HG03521 (cell line): ENCODE data around the gene ARL13A.
A peak's percentile ranks its signal among the peaks of the same experiment; 100 is the strongest.
"Not testable (repeated sequence)": the region's sequence is repeated elsewhere in the genome, so short reads cannot be mapped to it uniquely, and the experiment has no call there.

Experiments
- ATAC-seq: cut with Tn5 transposase; IDR thresholded peaks from one replicate; pipeline ENCODE4 v1.9.1; 2021; ENCODE audit warnings: mild to moderate bottlenecking, moderate library complexity; ENCODE audit not compliant: unreplicated experiment

The ARL13A gene

DNA sequence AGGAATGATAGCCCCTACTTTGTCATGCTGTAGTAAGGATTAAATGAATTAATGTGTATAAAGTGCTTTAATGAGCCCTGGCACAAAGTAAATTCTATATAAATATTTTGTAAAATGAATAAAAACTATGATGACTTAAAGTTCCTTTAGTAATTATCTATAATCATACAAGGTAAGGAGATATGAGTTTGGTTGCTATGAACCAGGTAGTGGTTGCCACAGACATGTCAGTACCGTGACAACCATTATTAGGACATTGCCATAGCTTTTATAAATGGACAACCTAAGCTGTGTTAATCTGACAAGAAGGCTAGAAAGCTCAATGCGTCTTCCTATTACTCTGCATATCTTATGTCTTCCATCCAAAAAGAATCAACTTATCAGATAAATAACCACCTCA is at the start of gene ARL13A:
Gene ARL13A (plus strand): TSS at position 301 of the 400 bp plus-strand sequence. CDS start 3,982 bp downstream, outside the sequence.
- ATAC-seq: no peak

DNA sequence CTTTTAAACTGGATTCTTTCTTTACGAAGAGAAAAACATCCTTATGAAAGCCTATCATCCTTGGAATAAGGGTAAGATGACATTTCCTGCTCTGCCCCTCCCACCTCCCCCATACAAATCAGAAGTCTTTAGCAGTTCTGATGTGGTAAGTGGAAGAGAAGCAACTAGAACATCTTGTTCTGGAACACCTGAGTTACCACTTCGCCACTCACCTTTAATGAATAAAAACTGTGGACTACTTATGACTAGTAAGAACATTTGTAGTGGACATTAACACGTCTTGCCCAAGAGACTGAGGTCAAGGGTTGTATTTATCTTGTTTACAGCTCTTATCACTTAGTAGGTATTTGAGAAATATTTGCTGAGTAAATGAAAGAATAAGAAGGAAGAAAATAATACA is 45.1 kb upstream of the ARL13A start:
- ATAC-seq: no peak

DNA sequence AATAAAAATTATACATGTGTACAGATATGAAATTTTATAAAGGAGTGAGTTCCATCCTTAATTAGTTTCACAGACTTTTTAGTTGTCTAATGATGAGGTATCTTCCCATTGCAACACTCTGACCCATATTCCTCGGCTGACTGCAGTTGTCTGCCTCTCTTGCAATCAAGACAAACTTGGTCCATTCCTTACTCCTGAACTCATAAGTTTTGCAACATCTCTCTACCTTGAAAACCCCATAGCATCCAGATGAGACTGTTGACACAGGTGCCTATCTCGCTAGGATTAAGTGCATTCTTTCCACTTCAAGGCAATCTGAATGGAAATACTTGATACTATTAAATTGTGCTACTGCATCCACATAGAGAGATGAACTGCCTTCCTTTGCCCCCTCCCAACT is 43.1 kb upstream of the ARL13A start:
- no peak for ATAC-seq

DNA sequence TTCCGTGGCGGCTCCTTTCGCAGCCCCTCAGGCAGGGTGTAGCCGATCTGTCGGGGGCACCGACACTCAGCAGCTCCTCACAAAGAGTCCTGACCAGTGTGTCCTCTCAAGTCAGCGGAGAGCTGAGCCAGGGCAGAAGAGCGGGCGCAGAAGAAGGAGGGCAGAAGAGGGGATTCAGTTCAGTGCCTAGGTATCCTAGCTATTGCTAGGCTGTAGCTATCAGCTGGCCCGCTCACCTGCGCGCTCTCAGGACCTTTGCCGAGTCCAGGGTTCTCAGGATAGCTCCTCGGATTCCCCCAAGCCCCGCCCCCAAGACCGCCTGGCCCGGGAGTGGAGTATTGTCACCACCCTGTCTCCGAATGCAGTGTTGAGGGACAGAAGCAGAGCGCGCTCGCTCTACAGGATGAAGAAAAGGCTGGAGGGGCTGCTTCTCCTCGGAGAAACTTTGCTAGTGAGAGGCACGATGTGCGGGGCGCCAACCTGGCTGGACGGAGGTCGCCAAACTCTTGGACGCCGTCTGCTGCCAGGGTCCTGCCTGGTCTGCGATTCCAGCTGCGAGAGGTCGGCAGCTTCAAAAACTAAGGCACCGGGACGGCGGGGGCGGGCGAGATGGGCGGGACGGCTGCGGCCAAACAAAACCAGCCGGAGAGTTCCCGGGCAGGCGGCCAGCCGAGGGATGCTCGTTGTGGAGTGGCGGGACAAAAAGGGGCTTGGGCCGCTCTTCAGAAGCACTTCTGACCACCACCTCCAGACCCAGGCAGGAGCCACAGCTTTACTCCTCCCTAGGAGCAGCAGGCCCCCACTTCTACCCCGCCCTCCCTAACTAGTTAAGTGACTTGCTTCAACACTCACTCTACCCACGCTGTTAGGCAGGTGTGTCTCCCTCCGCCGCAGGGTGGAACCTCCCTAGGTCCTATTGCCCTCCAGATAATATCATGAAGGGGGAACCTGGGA is 40.6 kb upstream of the ARL13A start, which contains the start of gene XKRX:
Gene XKRX (minus strand): TSS at position 258 of the 954 bp plus-strand sequence. CDS start 613 bp downstream, outside the sequence.
- peak; percentile 66 for ATAC-seq

DNA sequence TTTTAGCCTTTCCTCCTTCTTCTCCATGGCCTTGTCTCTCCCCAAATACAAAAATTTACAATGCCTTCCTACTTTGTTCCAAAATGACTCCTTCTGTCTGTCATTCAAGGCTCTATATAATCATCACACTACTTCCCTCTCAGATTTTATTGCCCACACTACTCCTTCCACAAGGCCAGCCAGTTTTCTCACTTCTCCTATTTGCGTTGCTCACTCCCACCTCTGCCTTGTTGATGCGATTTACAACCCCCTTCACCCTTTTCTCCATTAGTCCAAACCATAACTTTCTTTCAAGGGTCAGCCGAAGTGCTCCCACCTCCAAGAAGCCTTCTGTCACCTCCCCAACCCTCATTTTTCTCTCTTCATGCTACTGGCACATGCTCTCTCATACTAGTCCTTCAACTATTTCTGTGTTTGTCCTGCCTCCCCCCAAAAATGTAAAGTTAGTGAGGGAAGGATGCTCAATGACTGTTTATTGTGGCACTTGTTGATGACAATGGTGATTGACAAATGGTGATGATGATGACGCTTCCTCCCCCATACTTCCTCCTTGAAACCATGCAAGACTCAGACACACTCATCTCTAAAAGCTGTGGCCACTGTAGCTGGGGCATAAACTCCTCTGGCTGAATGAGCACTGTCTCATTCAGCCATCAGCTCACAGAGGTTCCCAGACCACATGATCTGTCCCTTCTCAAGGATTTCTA is 38.1 kb upstream of the ARL13A start:
- ATAC-seq: peak; percentile 59

DNA sequence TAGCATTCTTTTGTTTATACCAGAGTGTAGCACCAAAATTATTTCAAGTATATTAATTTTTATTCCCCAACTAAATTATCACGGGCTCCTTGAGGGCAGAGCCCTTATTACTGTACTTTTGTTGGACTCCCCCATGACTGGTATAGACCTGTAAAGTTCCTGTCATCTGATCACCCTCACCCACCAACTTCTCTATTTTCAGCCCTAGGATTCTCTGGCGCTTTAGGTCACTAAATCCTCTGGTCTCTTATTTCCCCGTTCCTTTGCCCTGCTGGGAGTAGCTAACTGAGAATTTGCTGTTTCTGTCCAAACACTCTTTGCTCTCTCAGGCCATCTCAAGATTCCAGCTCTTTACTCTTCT is 37.6 kb upstream of the ARL13A start:
- ATAC-seq: peak; percentile 27

DNA sequence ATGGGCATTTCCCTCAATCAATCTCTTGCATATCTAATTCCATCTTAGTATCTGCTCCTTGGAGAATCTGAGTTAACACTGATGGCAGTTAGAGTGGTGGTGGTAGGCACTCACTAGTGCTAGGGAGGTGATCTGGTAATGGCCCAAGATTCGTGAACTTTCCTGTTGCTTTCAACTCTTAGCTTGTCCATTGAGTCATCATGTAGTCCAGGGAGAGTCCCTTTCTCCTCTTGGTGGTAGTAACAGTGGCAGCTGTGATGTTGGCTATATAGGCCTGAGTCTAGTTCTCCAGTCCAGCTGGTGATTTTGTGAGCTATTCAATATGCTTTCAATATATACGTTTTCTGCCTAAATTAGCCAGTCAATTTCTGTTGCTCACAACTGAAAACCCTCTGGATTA is 33.7 kb upstream of the ARL13A start:
- no peak for ATAC-seq

DNA sequence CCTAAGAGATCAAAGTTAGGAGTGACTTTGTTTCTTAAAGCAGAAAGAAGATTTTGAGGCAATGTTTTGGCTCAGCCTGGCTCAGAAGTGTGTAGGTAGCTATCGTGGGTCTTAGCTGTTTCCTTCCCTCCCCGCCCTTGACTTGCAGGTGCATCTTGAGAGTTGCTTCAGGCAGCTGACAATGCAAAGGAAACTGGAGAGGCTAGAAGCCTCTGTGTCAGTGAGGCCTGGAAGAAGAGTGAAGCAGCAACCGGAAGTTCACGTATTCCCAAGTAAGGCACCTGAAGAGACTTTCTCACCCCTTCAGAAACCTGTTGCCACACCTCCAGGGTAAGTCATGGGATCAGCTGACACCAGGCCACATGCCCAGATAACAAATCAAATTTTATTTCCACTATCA is 30.2 kb upstream of the ARL13A start:
- ATAC-seq: no peak

DNA sequence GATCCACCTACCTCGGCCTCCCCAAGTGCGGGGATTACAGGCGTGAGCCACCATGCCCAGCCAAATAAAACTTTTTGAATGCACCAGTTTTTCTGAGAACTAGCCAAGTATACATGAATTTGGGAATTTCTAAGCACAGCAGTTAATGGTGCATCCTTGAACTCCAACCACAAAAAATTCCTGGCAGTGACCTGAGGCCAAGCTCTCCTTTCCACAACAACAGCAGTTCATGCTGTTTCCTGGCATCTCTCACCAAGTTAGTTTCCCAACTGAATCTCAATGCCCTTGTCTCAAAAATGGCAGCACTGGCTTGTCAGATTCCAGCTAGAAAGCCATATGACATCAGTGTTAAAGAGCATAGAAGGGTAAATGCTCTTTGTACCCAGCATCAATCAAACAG is 24.9 kb upstream of the ARL13A start:
- ATAC-seq: no peak

DNA sequence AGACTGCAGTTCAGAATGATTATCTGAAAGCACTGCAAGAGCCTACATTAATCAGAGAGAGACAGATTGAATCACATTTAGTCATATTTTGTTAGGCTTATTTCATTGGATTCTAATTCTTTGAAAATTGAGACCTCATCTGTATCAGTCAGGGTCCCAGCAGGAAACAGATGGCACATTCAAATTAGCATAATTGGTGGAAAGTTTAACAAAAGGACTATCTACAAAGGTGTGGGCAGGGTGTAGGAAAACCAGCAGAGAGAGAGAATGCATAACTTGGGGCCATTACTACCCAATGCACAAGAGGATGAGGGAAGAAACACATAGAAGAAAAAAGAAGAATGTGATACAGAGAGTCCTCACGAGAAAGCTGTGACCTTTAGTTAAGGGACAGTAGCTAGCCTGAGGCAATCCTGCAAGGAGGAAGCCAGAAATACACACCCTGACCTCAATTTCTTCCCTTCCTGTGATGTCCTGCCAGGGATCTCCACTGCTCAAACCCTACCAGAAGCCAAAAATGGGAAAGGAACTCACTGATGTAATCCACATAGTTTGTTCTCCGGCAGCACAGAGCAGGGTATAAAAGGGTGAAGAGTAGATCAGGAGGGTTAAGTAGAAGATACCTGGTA is 23.1 kb upstream of the ARL13A start:
- no peak for ATAC-seq

DNA sequence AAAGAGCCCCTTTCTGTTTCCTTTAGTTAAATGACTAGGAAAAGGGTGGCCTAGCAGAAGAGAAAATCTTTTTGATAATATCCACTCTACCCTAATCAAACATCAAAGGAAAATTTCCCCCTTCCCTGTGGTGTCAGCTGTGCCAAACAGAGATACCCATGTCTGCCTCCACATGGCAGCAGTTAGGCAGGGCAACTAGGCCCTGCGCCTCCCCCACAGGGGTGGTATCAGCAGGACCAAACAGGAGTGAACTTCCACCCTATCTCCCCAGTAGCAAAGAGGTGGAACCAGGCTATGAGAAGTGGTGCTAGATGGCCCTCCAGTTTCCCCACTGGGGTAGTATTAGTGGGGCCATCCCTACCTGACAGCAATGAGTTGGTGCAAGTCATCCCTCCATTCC is 21.0 kb upstream of the ARL13A start:
- no peak for ATAC-seq

DNA sequence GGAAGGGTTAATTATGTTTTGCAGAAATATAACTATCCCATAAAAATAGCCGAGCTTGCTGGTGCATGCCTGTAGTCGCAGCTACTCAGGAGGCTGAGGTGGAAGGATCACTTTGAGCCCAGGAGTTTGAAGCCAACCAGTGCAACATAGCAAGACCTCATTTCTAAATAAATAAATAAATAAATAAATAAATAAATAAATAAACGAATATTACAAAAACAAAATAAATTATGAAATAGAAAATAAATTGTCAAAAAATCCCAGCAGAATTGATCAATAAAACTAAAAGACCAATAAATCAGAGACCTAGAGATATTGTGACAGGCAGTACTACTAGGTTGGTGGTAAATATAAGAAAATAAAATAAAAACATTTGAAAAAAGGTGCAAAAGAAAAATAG is 6.7 kb upstream of the ARL13A start:
- no peak for ATAC-seq

DNA sequence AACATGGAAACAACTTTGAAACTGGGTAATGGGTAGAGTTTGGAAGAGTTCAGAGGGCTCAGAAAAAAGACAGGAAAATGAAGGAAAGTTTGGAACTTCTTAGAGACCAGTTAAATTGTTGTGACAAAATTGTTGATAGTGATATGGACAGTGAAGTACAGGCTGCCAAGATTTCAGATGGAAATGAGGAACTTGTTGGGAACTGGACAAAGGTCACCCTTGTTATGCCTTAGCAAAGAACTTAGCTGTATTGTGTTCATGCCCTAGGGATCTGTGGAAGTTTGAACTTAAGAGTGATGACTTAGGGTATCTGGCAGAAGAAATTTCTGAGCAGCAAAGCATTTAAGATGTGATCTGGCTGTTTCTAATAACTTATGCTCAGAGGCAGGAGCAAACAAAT is 5.1 kb upstream of the ARL13A start:
- ATAC-seq: no peak

DNA sequence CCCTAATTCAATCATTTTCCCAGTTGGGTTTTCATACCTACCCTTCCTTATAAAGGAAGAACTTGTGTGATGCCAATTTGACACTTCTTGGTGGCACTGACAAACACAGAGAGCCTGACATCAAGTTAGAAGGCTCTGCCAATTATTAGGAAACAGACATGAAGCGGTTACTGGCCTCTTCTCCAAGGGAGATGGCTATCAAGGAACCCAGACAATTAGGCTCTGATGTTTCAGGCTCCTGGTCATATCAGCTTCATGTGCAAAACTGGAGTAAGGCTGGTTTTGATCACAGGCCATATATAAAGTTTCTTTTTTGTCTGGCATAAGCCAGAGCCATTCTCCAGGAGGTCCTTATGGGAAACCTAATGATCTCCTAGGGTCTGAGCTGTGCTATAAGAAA is 428 bp downstream of the ARL13A start:
- ATAC-seq: no peak

DNA sequence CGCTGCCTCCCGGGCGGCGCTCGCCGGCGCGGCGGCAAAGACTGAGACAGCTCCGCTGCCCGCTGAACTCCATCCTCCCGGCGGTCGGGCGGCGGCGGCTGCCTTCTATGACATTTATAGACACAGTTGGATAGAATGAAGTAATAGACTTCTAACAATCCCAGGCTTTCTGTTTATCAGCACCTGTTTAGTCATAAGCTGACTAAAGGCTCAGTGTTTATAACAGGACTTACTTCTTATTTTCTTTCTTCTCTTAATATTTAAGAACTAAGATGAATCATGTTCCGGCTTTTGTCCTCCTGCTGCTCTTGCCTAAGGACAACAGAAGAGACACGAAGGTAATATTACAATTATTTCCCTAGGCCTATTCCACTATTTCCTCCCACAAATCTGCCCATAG is 3.9 kb downstream of the ARL13A start:
- ATAC-seq: no peak

DNA sequence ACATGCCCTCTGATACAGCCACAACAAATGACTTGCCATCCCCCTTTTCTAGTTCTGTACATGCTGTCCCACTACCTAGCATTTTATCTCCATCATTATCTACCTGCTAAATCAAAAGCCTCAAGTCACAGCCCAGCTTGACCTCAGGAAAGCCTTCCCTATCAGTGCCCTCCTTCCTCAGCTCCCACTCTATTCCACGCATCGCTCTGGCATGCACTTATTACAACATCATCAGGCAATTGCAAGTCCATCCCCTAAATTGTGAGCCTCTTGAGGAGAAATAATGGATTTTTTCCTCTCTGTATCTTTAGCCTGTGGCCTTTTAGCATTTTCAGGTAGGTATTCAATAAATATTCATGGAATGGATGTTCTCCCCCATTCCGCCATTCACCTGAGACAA is 5.7 kb downstream of the ARL13A start:
- ATAC-seq: no peak

DNA sequence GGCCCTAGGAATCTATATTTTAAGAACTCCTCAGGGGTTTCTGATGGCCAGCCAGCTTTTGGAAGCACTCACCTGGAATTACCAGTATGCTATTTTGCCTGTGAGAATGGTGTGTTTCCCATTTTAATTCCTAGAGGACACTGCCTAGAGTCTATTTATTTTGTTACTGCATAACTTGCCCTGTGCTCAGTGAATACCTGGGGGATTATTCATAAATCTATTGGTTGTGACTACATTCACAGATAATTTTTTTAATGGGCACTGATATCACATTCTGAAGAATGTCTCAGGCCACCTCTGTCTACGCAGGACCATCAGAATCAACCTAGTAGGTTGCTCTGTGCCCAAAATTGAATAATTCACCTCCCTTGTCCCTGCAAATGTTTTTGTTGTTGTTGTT is 6.7 kb downstream of the ARL13A start:
- ATAC-seq: no peak

DNA sequence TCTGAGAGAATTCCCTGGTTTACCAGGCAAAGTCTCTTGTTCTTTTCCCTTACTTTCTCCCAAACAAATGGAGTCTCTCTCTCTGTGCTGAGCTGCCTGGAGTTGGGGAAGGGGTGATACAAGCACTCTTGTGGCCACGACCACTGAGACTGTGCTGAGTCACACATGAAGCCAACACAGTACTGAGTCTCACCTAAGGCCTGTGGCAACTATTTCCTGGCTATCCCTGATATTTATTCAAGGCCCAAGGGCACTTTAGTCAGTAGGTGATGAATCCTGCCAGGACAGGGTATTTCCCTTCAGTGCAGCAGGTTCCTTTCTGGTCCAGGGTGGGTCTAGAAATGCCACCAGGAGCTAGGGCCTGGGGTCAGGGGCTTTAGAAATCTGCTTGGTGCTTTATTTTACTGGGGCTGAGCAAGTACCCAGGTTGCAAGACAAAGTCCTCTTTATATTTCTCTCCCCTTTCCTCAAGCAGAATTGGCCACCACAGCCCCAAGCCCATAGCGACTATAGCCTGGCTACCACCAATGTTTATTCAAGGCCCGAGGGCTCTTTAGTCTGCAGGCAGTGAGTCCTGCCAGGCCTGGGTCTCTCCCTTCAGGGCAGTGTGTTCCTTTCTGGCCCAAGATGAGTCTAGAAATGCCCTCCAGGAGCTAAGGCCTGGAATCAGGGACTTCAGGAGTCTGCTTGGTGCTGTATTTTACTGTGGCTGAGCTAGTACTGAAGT is 10.5 kb downstream of the ARL13A start:
- no peak for ATAC-seq

DNA sequence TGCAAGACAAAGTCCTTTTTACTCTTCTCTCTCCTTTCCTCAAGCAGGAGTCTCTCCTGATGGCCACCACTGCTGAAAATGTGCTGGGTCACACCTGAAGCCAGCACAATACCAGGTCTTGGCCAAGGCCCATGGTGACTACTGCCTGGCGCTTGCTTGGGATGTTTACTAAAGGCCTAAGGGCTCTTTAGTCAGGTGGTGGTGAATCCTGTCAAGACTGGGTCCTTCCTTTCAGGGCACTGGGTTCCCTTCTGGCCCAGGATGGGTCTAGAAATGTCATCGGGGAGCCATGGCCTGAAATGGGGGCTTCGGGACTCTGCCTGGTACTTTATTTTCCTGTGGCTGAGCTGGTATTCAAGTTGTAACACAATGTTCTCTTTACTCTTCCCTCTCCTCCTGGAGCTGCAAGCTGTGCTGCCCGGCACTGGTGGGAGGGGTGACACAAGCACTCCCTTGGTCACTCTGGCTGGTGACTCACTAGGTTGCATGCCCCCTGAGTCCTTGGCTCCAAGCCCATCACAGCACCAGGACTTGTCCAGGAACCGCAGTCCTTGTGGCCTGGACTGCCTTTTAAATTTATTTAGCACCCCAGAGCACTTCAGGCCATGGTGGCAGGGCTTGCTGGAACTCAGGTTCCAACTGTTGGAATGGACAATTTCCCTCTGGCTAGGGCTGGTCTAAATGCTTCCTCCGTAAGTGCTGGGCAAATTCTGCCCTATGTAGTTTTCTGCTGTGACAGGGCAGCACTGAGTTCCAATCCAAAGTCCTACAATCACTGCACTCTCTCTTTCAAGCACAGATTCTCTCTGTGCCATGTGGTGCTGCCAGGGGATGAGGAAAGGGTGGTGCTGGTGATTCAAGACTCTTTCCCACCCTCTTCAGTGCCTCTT is 11.3 kb downstream of the ARL13A start:
- ATAC-seq: no peak

DNA sequence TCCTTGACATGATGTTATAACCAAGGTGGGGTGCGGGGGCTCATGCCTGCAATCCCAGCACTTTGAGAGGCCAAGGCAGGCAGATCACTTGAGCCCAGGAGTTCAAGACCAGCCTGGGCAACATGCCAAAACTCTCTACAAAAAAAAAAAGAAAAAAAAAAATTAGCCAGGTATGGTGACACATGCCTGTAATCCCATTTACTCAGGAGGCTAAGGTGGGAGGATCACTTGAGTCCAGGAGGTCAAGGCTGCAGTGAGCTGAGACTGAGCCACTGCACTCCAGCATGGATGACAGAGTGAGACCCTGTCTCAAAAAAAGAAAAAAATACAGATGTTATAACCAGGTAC is 12.0 kb downstream of the ARL13A start:
- not testable (repeated sequence) for ATAC-seq
